GM23338 (cell line): ENCODE data around the gene WSCD1. TPM values are rescaled to one million over a fixed set of nuclear protein-coding genes. Genes with fewer than 3 reads are reported as not detected.

Source experiments
- ATAC-seq: fragments of 200-7000 bp; cut with Tn5 transposase; 3 replicates; pipeline ENCODE4 v1.9.1; 2020
- DNase-seq: peaks from one replicate; pipeline ENCODE4 v3.0.0-alpha.2; 2015; ENCODE audit warnings: low spot score
- H2AFZ ChIP-seq: fragments of 200-600 bp; sonication (generic); 2 replicates; pipeline ENCODE4 v1.8.0; 2016; ENCODE audit warnings: antibody characterized with exemption, mild to moderate bottlenecking, moderate library complexity
- H3F3A ChIP-seq: fragments of 200-600 bp; sonication (generic); replicated peaks from 2 replicates; pipeline ENCODE4 v1.8.0; 2017; ENCODE audit warnings: antibody characterized with exemption, mixed run types, low read depth
- H3K27ac ChIP-seq: fragments of 200-600 bp; sonication (generic); 2 replicates; pipeline ENCODE4 v1.6.1; 2016; ENCODE audit warnings: low read depth
- H3K27me3 ChIP-seq: fragments of 200-600 bp; sonication (generic); 2 replicates; pipeline ENCODE4 v1.8.0; 2016; ENCODE audit warnings: mild to moderate bottlenecking, mixed run types, moderate library complexity; ENCODE audit not compliant: insufficient read depth
- H3K36me3 ChIP-seq: fragments of 200-600 bp; sonication (generic); 2 replicates; pipeline ENCODE4 v1.8.0; 2016; ENCODE audit warnings: mild to moderate bottlenecking; ENCODE audit not compliant: insufficient read depth
- H3K4me1 ChIP-seq: fragments of 200-600 bp; sonication (generic); 2 replicates; pipeline ENCODE4 v1.8.0; 2016; ENCODE audit warnings: mild to moderate bottlenecking, moderate library complexity; ENCODE audit not compliant: insufficient read depth
- H3K4me2 ChIP-seq: fragments of 200-600 bp; sonication (generic); 2 replicates; pipeline ENCODE4 v1.7.1; 2017; ENCODE audit warnings: mixed run types
- H3K4me3 ChIP-seq: fragments of 200-600 bp; sonication (generic); 2 replicates; pipeline ENCODE4 v1.6.1; 2016; ENCODE audit warnings: mixed run types
- H3K79me2 ChIP-seq: fragments of 200-600 bp; sonication (generic); replicated peaks from 2 replicates; pipeline ENCODE4 v1.8.0; 2017; ENCODE audit warnings: mild to moderate bottlenecking; ENCODE audit not compliant: insufficient read depth
- H3K9me2 ChIP-seq: fragments of 200-600 bp; sonication (generic); 2 replicates; pipeline ENCODE4 v1.8.0; 2017; ENCODE audit not compliant: insufficient read depth
- H4K20me1 ChIP-seq: fragments of 200-600 bp; sonication (generic); replicated peaks from 2 replicates; pipeline ENCODE4 v1.8.0; 2017; ENCODE audit warnings: mild to moderate bottlenecking; ENCODE audit not compliant: insufficient read depth
- H3K27ac Mint-ChIP-seq: 2 replicates; pipeline ENCODE4 v1.8.0; 2020; ENCODE audit warnings: inconsistent platforms, mild to moderate bottlenecking, moderate library complexity, mixed read lengths
- H3K27me3 Mint-ChIP-seq: 3 replicates; pipeline ENCODE4 v1.8.0; 2022; ENCODE audit warnings: low read depth, mild to moderate bottlenecking, moderate library complexity, mixed read lengths, inconsistent platforms; ENCODE audit not compliant: insufficient read depth, poor library complexity
- H3K36me3 Mint-ChIP-seq: 3 replicates; pipeline ENCODE4 v1.8.0; 2021; ENCODE audit warnings: low read depth, mild to moderate bottlenecking, inconsistent platforms, moderate library complexity, mixed read lengths
- H3K4me1 Mint-ChIP-seq: 3 replicates; pipeline ENCODE4 v1.8.0; 2020; ENCODE audit warnings: mild to moderate bottlenecking, inconsistent platforms, mixed read lengths
- H3K4me3 Mint-ChIP-seq: 3 replicates; pipeline ENCODE4 v1.8.0; 2021; ENCODE audit warnings: moderate library complexity, mild to moderate bottlenecking, inconsistent platforms, mixed read lengths
- H3K9me3 Mint-ChIP-seq: 3 replicates; pipeline ENCODE4 v1.8.0; 2020; ENCODE audit warnings: moderate library complexity, mild to moderate bottlenecking, inconsistent platforms, mixed read lengths
- CREB1 ChIP-seq: fragments of 250-450 bp; sonication (Bioruptor Pico); IDR thresholded peaks from 2 replicates; pipeline ENCODE4 v1.5.0; 2020; ENCODE audit warnings: low read depth, mild to moderate bottlenecking, moderate library complexity
- ETS1 ChIP-seq: IDR thresholded peaks from 2 replicates; pipeline ENCODE4 v1.6.1; 2016; ENCODE audit warnings: antibody characterized with exemption
- EZH2 ChIP-seq: fragments of 200-600 bp; sonication (generic); IDR thresholded peaks from one replicate; pipeline ENCODE4 v1.8.0; 2017; ENCODE audit warnings: antibody characterized with exemption, mild to moderate bottlenecking, low read depth; ENCODE audit not compliant: unreplicated experiment
- EZH2phosphoT487 ChIP-seq: fragments of 200-600 bp; sonication (generic); IDR thresholded peaks from one replicate; pipeline ENCODE4 v1.8.1; 2018; ENCODE audit warnings: antibody characterized with exemption; ENCODE audit not compliant: unreplicated experiment
- JUNB ChIP-seq: IDR thresholded peaks from one replicate; pipeline ENCODE4 v1.6.1; 2016; ENCODE audit warnings: antibody characterized with exemption; ENCODE audit not compliant: unreplicated experiment
- NANOG ChIP-seq: IDR thresholded peaks from 2 replicates; pipeline ENCODE4 v1.6.1; 2016; ENCODE audit warnings: antibody characterized with exemption, borderline replicate concordance
- POLR2AphosphoS5 ChIP-seq: IDR thresholded peaks from 2 replicates; pipeline ENCODE4 v1.6.1; 2016; ENCODE audit warnings: antibody characterized with exemption, low read depth
- STAT1 ChIP-seq: IDR thresholded peaks from one replicate; pipeline ENCODE4 v1.6.1; 2016; ENCODE audit warnings: antibody characterized with exemption; ENCODE audit not compliant: unreplicated experiment
- ZNF114 ChIP-seq: fragments of 250-450 bp; sonication (Bioruptor Pico); IDR thresholded peaks from 2 replicates; pipeline ENCODE4 v1.5.0; 2020; ENCODE audit warnings: mild to moderate bottlenecking, moderate library complexity
- ZNF331 ChIP-seq: fragments of 250-450 bp; sonication (Bioruptor Pico); IDR thresholded peaks from 2 replicates; pipeline ENCODE4 v1.5.0; 2020; ENCODE audit warnings: low read depth, mild to moderate bottlenecking, moderate library complexity
- polyA plus RNA-seq: library from polyadenylated mRNA; unstranded; fragments of >200 nt; fragmentation: Nextera tagmentation; extraction: Ambion mirVana; gene quantifications from 2 replicates; pipeline ENCODE4 v1.2.1, GENCODE V29; 2016
- total RNA-seq: library from RNA; depleted of rRNA; stranded (reverse); fragments of >200 nt; shearing (Covaris generic); gene quantifications from 2 replicates; pipeline ENCODE4 v1.2.3, GENCODE V29; 2014
- TF ChIP-seq, protein P1 (sequence below): fragments of 250-450 bp; sonication (Bioruptor Pico); IDR thresholded peaks from 2 replicates; pipeline ENCODE4 v1.5.0; 2020; ENCODE audit warnings: mild to moderate bottlenecking, moderate library complexity
- TF ChIP-seq, protein P2 (sequence below), 2 experiments: fragments of 200-600 bp in 1 of 2; sonication (generic) in 1 of 2; conservative IDR thresholded peaks; 2 replicates each; pipeline versions ENCODE4 v1.5.1 to v1.6.1; 2016 to 2017; ENCODE audit warnings: antibody characterized with exemption in 2 of 2, low read depth in 2 of 2, mild to moderate bottlenecking in 2 of 2, moderate library complexity in 1 of 2
- TF ChIP-seq, protein P3 (sequence below): IDR thresholded peaks from one replicate; pipeline ENCODE4 v1.6.1; 2018; ENCODE audit warnings: antibody characterized with exemption; ENCODE audit not compliant: unreplicated experiment

The WSCD1 gene
- total and polyA plus RNA-seq, 2 experiments from 2014 or later, result 6.1 to 38.9 TPM

DNA sequence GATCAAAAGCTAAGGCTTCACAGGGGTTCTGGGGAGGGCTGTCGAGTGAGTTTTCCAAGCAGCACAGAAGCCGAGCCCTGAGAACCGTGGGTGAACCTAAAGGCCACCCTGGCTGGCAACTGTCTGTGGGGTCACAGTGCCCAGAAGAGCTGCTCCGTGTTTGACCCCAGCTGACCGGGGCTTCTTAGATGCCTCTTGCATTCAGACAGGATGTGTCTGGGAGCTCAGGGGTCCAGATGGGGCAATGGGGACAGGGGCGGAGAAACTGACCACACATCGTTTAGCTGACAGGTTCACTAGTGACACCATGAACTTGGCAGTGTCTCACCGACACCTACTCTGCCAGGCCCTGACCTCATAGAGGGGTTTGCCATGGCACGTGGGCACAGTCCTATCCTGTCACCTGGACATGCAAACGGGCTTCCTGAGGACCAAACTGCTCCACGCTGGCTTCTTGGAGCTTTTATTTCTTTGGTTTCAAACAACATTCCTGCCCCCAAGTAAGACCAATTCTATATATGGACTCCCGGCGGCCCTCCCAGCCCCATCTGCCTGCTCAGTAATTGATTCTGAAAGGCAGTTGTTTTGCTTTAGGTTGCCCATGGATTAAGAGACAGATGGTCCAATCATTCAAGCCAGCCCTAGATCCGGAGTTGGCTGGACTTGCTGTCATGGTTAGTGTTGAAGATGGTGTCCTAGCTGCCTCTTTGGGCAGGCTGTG lies 22.2 kb downstream of the WSCD1 start:
- DNase-seq (no peak), ATAC-seq (no peak)
- H3K27me3 Mint-ChIP-seq, result peaks cover 4% of the 10 kb centered on the region
- Histone ChIP-seq H3K4me3 (no peak overlapping the region), H3K27ac (no peak overlapping the region), H3K4me2 (no peak overlapping the region), H3K79me2 (no peaks in the 10 kb centered on the region), H3K9me2 (no peaks in the 10 kb centered on the region), H3K4me1 (no peaks in the 10 kb centered on the region), H2AFZ (no peak overlapping the region), H3F3A (no peaks in the 10 kb centered on the region), H3K27me3 (no peaks in the 10 kb centered on the region), H3K36me3 (no peaks in the 10 kb centered on the region), H4K20me1 (no peaks in the 10 kb centered on the region)
- no peak overlapping the region for H3K4me3 Mint-ChIP-seq
- H3K36me3 Mint-ChIP-seq, result peaks cover 58% of the 10 kb centered on the region
- H3K9me3 Mint-ChIP-seq, result no peaks in the 10 kb centered on the region
- TF ChIP-seq, protein P1, sequence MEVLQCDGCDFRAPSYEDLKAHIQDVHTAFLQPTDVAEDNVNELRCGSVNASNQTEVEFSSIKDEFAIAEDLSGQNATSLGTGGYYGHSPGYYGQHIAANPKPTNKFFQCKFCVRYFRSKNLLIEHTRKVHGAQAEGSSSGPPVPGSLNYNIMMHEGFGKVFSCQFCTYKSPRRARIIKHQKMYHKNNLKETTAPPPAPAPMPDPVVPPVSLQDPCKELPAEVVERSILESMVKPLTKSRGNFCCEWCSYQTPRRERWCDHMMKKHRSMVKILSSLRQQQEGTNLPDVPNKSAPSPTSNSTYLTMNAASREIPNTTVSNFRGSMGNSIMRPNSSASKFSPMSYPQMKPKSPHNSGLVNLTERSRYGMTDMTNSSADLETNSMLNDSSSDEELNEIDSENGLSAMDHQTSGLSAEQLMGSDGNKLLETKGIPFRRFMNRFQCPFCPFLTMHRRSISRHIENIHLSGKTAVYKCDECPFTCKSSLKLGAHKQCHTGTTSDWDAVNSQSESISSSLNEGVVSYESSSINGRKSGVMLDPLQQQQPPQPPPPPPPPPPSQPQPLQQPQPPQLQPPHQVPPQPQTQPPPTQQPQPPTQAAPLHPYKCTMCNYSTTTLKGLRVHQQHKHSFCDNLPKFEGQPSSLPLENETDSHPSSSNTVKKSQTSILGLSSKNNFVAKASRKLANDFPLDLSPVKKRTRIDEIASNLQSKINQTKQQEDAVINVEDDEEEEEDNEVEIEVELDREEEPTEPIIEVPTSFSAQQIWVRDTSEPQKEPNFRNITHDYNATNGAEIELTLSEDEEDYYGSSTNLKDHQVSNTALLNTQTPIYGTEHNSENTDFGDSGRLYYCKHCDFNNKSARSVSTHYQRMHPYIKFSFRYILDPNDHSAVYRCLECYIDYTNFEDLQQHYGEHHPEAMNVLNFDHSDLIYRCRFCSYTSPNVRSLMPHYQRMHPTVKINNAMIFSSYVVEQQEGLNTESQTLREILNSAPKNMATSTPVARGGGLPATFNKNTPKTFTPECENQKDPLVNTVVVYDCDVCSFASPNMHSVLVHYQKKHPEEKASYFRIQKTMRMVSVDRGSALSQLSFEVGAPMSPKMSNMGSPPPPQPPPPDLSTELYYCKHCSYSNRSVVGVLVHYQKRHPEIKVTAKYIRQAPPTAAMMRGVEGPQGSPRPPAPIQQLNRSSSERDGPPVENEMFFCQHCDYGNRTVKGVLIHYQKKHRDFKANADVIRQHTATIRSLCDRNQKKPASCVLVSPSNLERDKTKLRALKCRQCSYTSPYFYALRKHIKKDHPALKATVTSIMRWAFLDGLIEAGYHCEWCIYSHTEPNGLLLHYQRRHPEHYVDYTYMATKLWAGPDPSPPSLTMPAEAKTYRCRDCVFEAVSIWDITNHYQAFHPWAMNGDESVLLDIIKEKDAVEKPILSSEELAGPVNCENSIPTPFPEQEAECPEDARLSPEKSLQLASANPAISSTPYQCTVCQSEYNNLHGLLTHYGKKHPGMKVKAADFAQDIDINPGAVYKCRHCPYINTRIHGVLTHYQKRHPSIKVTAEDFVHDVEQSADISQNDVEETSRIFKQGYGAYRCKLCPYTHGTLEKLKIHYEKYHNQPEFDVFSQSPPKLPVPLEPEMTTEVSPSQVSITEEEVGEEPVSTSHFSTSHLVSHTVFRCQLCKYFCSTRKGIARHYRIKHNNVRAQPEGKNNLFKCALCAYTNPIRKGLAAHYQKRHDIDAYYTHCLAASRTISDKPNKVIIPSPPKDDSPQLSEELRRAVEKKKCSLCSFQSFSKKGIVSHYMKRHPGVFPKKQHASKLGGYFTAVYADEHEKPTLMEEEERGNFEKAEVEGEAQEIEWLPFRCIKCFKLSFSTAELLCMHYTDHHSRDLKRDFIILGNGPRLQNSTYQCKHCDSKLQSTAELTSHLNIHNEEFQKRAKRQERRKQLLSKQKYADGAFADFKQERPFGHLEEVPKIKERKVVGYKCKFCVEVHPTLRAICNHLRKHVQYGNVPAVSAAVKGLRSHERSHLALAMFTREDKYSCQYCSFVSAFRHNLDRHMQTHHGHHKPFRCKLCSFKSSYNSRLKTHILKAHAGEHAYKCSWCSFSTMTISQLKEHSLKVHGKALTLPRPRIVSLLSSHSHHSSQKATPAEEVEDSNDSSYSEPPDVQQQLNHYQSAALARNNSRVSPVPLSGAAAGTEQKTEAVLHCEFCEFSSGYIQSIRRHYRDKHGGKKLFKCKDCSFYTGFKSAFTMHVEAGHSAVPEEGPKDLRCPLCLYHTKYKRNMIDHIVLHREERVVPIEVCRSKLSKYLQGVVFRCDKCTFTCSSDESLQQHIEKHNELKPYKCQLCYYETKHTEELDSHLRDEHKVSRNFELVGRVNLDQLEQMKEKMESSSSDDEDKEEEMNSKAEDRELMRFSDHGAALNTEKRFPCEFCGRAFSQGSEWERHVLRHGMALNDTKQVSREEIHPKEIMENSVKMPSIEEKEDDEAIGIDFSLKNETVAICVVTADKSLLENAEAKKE (CRISPR knock-in tag), result no peak
- TF ChIP-seq STAT1 (no peak), POLR2AphosphoS5 (no peak), EZH2phosphoT487 (no peak), JUNB (no peak), NANOG (no peak), CREB1 (no peak), ZNF114 (no peak), ETS1 (no peak), ZNF331 (CRISPR knock-in tag) (no peak), EZH2 (no peak)
- TF ChIP-seq, protein P2, sequence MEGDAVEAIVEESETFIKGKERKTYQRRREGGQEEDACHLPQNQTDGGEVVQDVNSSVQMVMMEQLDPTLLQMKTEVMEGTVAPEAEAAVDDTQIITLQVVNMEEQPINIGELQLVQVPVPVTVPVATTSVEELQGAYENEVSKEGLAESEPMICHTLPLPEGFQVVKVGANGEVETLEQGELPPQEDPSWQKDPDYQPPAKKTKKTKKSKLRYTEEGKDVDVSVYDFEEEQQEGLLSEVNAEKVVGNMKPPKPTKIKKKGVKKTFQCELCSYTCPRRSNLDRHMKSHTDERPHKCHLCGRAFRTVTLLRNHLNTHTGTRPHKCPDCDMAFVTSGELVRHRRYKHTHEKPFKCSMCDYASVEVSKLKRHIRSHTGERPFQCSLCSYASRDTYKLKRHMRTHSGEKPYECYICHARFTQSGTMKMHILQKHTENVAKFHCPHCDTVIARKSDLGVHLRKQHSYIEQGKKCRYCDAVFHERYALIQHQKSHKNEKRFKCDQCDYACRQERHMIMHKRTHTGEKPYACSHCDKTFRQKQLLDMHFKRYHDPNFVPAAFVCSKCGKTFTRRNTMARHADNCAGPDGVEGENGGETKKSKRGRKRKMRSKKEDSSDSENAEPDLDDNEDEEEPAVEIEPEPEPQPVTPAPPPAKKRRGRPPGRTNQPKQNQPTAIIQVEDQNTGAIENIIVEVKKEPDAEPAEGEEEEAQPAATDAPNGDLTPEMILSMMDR (conservative IDR thresholded peaks at IDR 0.05; ENCODE audit: low read depth in 2 of 2), result no peak
- TF ChIP-seq, protein P3, sequence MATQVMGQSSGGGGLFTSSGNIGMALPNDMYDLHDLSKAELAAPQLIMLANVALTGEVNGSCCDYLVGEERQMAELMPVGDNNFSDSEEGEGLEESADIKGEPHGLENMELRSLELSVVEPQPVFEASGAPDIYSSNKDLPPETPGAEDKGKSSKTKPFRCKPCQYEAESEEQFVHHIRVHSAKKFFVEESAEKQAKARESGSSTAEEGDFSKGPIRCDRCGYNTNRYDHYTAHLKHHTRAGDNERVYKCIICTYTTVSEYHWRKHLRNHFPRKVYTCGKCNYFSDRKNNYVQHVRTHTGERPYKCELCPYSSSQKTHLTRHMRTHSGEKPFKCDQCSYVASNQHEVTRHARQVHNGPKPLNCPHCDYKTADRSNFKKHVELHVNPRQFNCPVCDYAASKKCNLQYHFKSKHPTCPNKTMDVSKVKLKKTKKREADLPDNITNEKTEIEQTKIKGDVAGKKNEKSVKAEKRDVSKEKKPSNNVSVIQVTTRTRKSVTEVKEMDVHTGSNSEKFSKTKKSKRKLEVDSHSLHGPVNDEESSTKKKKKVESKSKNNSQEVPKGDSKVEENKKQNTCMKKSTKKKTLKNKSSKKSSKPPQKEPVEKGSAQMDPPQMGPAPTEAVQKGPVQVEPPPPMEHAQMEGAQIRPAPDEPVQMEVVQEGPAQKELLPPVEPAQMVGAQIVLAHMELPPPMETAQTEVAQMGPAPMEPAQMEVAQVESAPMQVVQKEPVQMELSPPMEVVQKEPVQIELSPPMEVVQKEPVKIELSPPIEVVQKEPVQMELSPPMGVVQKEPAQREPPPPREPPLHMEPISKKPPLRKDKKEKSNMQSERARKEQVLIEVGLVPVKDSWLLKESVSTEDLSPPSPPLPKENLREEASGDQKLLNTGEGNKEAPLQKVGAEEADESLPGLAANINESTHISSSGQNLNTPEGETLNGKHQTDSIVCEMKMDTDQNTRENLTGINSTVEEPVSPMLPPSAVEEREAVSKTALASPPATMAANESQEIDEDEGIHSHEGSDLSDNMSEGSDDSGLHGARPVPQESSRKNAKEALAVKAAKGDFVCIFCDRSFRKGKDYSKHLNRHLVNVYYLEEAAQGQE, result no peak
- H3K4me1 Mint-ChIP-seq, result peaks cover 1% of the 10 kb centered on the region; the same call in 1 of the 3 replicates
- H3K27ac Mint-ChIP-seq, result no peak overlapping the region
